ENCODE data around the gene CDK19.

- TF ChIP-seq TCF4 (CRISPR knock-in tag; IDR thresholded peaks at IDR 0.05; ENCODE audit: borderline replicate concordance) (no peak), BACH2 (CRISPR knock-in tag; IDR thresholded peaks at IDR 0.05; ENCODE audit: borderline replicate concordance) (no peak), CSRNP3 (CRISPR knock-in tag; IDR thresholded peaks at IDR 0.05) (no peak), ESRRG (CRISPR knock-in tag; IDR thresholded peaks at IDR 0.05) (no peak), ZFP30 (CRISPR knock-in tag; IDR thresholded peaks at IDR 0.05) (no peak), ZFP3 (CRISPR knock-in tag; IDR thresholded peaks at IDR 0.05) (no peak), ZNF8 (CRISPR knock-in tag; IDR thresholded peaks at IDR 0.05) (no peak), ARNTL (CRISPR knock-in tag; IDR thresholded peaks at IDR 0.05; ENCODE audit: borderline replicate concordance, low read depth) (no peak), RARB (CRISPR knock-in tag; IDR thresholded peaks at IDR 0.05) (no peak), OSR1 (CRISPR knock-in tag; IDR thresholded peaks at IDR 0.05) (no peak), POU6F1 (CRISPR knock-in tag; IDR thresholded peaks at IDR 0.05; ENCODE audit: borderline replicate concordance, low read depth) (no peak), CREB5 (CRISPR knock-in tag; IDR thresholded peaks at IDR 0.05; ENCODE audit: low read depth) (no peak)
These were observed 7.9 kb upstream of the CDK19 start for GRCh38 chr6:110823146-110823545.
